ENCODE data around the gene ALDH9A1.
"Not testable (repeated sequence)": the region's sequence is repeated elsewhere in the genome, so short reads cannot be mapped to it uniquely, and the experiment has no call there.

The ALDH9A1 gene

GRCh38 chr1:165697881-165698760 is at the start of gene ALDH9A1:
Gene ALDH9A1, minus strand, starts transcription at chr1:165698562. Its CDS starts 4 bp downstream, at chr1:165698558.
- DNase-seq (ENCODE audit: low read depth, low spot score): no peak

GRCh38 chr1:165747632-165748447 is 49.5 kb upstream of the ALDH9A1 start:
- no peak for DNase-seq (ENCODE audit: low read depth, low spot score)

GRCh38 chr1:165744913-165745312 is 46.6 kb upstream of the ALDH9A1 start:
- not testable (repeated sequence) for DNase-seq (ENCODE audit: low read depth, low spot score)

- no peak for DNase-seq (ENCODE audit: low read depth, low spot score)
Measured at GRCh38 chr1:165742194-165742593, 43.8 kb upstream of the ALDH9A1 start.

GRCh38 chr1:165738794-165739193 is 40.4 kb upstream of the ALDH9A1 start:
- DNase-seq (ENCODE audit: low read depth, low spot score): no peak

GRCh38 chr1:165737196-165737595 is 38.8 kb upstream of the ALDH9A1 start:
- DNase-seq (ENCODE audit: low read depth, low spot score): no peak

GRCh38 chr1:165734906-165735305 is 36.5 kb upstream of the ALDH9A1 start:
- no peak for DNase-seq (ENCODE audit: low read depth, low spot score)

GRCh38 chr1:165726841-165727240 is 28.5 kb upstream of the ALDH9A1 start:
- no peak for DNase-seq (ENCODE audit: low read depth, low spot score)

- no peak for DNase-seq (ENCODE audit: low read depth, low spot score)
Measured at GRCh38 chr1:165726169-165726568, 27.8 kb upstream of the ALDH9A1 start.

GRCh38 chr1:165717918-165718515 is 19.7 kb upstream of the ALDH9A1 start:
- no peak for DNase-seq (ENCODE audit: low read depth, low spot score)

- not testable (repeated sequence) for DNase-seq (ENCODE audit: low read depth, low spot score)
Measured at GRCh38 chr1:165716265-165717051, 18.1 kb upstream of the ALDH9A1 start.

- DNase-seq (ENCODE audit: low read depth, low spot score): no peak
Measured at GRCh38 chr1:165712764-165713163, 14.4 kb upstream of the ALDH9A1 start.

- DNase-seq (ENCODE audit: low read depth, low spot score): no peak
Measured at GRCh38 chr1:165707984-165708706, 9.8 kb upstream of the ALDH9A1 start.

- no peak for DNase-seq (ENCODE audit: low read depth, low spot score)
Measured at GRCh38 chr1:165703648-165704047, 5.3 kb upstream of the ALDH9A1 start.

GRCh38 chr1:165701922-165702321 is 3.6 kb upstream of the ALDH9A1 start:
- not testable (repeated sequence) for DNase-seq (ENCODE audit: low read depth, low spot score)

- DNase-seq (ENCODE audit: low read depth, low spot score): no peak
Measured at GRCh38 chr1:165699577-165699976, 1.2 kb upstream of the ALDH9A1 start.

- DNase-seq (ENCODE audit: low read depth, low spot score): no peak
Measured at GRCh38 chr1:165698761-165699052, 345 bp upstream of the ALDH9A1 start.

GRCh38 chr1:165697491-165697880 is 876 bp downstream of the ALDH9A1 start:
- DNase-seq (ENCODE audit: low read depth, low spot score): no peak

GRCh38 chr1:165696625-165697100 is 1.7 kb downstream of the ALDH9A1 start:
- no peak for DNase-seq (ENCODE audit: low read depth, low spot score)

GRCh38 chr1:165695031-165695430 is 3.3 kb downstream of the ALDH9A1 start:
- DNase-seq (ENCODE audit: low read depth, low spot score): no peak

GRCh38 chr1:165688046-165688445 is 10.3 kb downstream of the ALDH9A1 start:
- no peak for DNase-seq (ENCODE audit: low read depth, low spot score)

Data from iPS DF 19.7 (cell line).